Type B pancreatic cell (in vitro differentiated cells): ENCODE results near the gene BNIP3. TPM values are rescaled to one million over a fixed set of nuclear protein-coding genes. Genes with fewer than 3 reads are reported as not detected.
A peak's percentile ranks its signal among the peaks of the same experiment; 100 is the strongest.

Experiments
- DNase-seq: peaks from one replicate; pipeline ENCODE4 v3.0.0; 2021; ENCODE audit warnings: mixed read lengths; ENCODE audit not compliant: unreplicated experiment; ENCODE audit errors: extremely low spot score
- H3K27ac Mint-ChIP-seq: 2 replicates; pipeline ENCODE4 v1.8.0; 2021; ENCODE audit warnings: mild to moderate bottlenecking, mixed read lengths
- H3K27me3 Mint-ChIP-seq: 2 replicates; pipeline ENCODE4 v1.8.0; 2021; ENCODE audit warnings: mixed read lengths
- H3K36me3 Mint-ChIP-seq: 2 replicates; pipeline ENCODE4 v1.8.0; 2021; ENCODE audit warnings: mixed read lengths
- H3K4me1 Mint-ChIP-seq: one replicate; pipeline ENCODE4 v1.8.0; 2021; ENCODE audit warnings: mixed read lengths; ENCODE audit not compliant: unreplicated experiment
- H3K4me3 Mint-ChIP-seq: 2 replicates; pipeline ENCODE4 v1.8.0; 2021; ENCODE audit warnings: mild to moderate bottlenecking, mixed read lengths
- H3K9me3 Mint-ChIP-seq: 2 replicates; pipeline ENCODE4 v1.8.0; 2021; ENCODE audit warnings: mixed read lengths
- total RNA-seq: library from RNA; stranded (reverse); gene quantifications from 2 replicates; pipeline ENCODE4 v1.2.1, GENCODE V29; 2021; ENCODE audit warnings: low replicate concordance
- TF ChIP-seq, protein P1 (sequence below): fragments of 200-600 bp; sonication (generic); conservative IDR thresholded peaks from 2 replicates; pipeline ENCODE4 v1.5.0; 2021; ENCODE audit warnings: antibody characterized with exemption, mild to moderate bottlenecking

Gene BNIP3
- total RNA-seq, 1 donor from 2014 or later: 30.2 TPM

DNA sequence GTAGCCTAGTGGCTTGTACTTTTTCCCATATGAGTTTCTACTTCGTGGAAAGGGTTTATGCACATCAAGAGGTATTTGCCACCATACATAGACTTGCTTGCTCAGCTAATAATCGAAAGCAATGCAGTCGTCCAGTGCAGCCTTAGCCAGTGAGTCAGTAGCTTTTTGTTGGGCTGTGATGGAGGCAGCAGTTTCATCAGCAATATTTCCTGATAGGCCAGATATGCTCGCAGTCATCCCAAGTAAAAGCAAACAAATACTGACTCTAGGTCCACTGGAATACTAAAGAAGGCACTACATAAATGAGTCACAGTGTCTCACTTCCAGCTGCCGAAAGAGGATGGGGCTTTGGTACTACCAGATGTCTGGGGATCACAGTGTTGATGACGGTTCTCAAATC is 2.1 kb upstream of the BNIP3 start:
- Mint-ChIP-seq H3K4me1 (peaks cover 9% of the 10 kb centered on the region), H3K9me3 (no peaks in the 10 kb centered on the region), H3K27ac (no peak overlapping the region), H3K4me3 (peak overlapping the region; percentile 72), H3K36me3 (no peaks in the 10 kb centered on the region), H3K27me3 (peaks cover 42% of the 10 kb centered on the region)
- no peak for DNase-seq
- TF ChIP-seq, protein P1, sequence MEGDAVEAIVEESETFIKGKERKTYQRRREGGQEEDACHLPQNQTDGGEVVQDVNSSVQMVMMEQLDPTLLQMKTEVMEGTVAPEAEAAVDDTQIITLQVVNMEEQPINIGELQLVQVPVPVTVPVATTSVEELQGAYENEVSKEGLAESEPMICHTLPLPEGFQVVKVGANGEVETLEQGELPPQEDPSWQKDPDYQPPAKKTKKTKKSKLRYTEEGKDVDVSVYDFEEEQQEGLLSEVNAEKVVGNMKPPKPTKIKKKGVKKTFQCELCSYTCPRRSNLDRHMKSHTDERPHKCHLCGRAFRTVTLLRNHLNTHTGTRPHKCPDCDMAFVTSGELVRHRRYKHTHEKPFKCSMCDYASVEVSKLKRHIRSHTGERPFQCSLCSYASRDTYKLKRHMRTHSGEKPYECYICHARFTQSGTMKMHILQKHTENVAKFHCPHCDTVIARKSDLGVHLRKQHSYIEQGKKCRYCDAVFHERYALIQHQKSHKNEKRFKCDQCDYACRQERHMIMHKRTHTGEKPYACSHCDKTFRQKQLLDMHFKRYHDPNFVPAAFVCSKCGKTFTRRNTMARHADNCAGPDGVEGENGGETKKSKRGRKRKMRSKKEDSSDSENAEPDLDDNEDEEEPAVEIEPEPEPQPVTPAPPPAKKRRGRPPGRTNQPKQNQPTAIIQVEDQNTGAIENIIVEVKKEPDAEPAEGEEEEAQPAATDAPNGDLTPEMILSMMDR: no peak

DNA sequence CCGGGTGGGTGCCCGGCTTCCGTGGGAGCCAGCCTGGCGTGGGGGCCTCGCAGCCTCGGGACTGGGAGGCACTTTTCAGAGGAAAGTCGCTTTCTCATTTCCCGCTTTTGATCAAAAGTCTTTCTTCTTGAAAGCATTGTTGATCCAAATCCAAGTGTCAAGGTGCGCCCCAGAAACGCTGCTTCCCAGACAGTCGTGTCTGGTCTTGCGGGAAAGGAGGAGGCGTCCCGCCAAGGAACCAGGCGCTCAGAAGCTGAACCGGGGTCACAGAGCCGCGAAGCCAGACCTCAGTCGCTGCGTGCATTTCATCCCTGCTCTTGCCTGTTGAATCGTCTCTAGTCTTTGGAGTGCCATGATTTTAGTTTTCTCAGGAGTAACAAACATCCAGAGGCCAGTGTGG is 1.1 kb upstream of the BNIP3 start:
- Mint-ChIP-seq H3K27ac (no peak overlapping the region), H3K4me3 (peak overlapping the region; percentile 72), H3K9me3 (no peaks in the 10 kb centered on the region), H3K4me1 (peaks cover 15% of the 10 kb centered on the region), H3K27me3 (peaks cover 42% of the 10 kb centered on the region), H3K36me3 (peaks cover 5% of the 10 kb centered on the region)
- DNase-seq: no peak
- TF ChIP-seq, protein P1: no peak

DNA sequence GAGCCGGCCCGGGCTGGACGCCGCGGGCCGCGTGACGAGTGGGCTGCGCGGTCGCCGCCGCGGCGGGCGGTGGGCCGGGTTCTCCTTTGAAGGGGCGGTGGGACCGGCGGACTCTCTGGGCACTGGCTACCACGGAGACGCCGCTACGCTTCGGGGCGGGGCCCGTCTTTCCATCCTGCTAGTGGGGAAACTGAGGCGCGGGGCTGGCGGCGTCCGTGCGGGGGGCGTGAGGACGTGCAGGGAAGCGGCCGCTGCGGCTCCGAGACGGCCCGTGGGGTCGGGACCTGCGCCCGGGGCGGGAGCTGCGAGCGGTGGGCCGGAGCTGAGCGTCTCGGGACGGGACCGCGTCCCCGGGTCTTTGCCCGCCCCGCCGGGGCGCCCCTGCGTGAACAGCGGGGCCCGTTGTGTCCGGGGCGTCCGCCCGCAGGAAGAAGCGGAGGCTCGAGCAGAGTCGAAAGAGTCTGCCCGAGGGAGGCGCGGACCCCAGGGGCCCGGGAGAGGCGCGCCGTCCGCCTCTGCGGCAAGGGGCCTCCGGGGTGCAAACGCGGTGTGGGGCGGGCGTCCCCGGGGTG is 548 bp upstream of the BNIP3 start:
- Mint-ChIP-seq H3K27ac (no peak overlapping the region), H3K4me3 (peak overlapping the region; percentile 57), H3K4me1 (peaks cover 18% of the 10 kb centered on the region), H3K27me3 (peaks cover 42% of the 10 kb centered on the region), H3K36me3 (peaks cover 9% of the 10 kb centered on the region), H3K9me3 (no peaks in the 10 kb centered on the region)
- TF ChIP-seq, protein P1: no peak
- DNase-seq: no peak

GRCh38 chr10:131980761-131981428 is 828 bp downstream of the BNIP3 start:
- no peak for DNase-seq
- Mint-ChIP-seq H3K4me1 (peaks cover 22% of the 10 kb centered on the region), H3K4me3 (peak overlapping the region; percentile 87), H3K36me3 (peaks cover 9% of the 10 kb centered on the region), H3K27ac (peak overlapping the region; percentile 24), H3K27me3 (peaks cover 40% of the 10 kb centered on the region), H3K9me3 (no peaks in the 10 kb centered on the region)
- TF ChIP-seq, protein P1: no peak

DNA sequence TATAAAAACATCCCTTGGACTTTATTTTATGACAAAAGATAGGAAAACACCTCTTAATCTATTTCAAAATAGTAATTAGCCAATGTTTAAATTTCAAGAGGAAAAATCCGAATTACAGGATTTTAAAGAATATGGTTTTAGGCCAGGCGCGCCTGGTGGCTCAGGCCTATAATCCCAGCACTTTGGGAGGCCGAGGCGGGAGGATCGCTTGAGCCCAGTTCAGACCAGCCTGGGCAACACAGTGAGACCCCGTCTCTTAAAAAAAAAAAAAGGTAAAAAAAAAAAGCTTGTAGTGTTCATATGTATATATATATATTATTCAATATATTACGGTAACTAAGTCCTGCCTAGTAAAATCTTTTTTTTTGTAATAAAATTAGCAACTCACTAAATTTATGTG is 1.4 kb downstream of the BNIP3 start:
- peak overlapping the region; percentile 78 for H3K4me3 Mint-ChIP-seq
- peaks cover 23% of the 10 kb centered on the region for H3K4me1 Mint-ChIP-seq
- peaks cover 36% of the 10 kb centered on the region for H3K27me3 Mint-ChIP-seq
- H3K27ac Mint-ChIP-seq: no peak overlapping the region
- DNase-seq: no peak
- no peaks in the 10 kb centered on the region for H3K9me3 Mint-ChIP-seq
- peaks cover 9% of the 10 kb centered on the region for H3K36me3 Mint-ChIP-seq
- TF ChIP-seq, protein P1: no peak
